ENCODE measurements around the gene ITM2C.

Gene ITM2C

DNA sequence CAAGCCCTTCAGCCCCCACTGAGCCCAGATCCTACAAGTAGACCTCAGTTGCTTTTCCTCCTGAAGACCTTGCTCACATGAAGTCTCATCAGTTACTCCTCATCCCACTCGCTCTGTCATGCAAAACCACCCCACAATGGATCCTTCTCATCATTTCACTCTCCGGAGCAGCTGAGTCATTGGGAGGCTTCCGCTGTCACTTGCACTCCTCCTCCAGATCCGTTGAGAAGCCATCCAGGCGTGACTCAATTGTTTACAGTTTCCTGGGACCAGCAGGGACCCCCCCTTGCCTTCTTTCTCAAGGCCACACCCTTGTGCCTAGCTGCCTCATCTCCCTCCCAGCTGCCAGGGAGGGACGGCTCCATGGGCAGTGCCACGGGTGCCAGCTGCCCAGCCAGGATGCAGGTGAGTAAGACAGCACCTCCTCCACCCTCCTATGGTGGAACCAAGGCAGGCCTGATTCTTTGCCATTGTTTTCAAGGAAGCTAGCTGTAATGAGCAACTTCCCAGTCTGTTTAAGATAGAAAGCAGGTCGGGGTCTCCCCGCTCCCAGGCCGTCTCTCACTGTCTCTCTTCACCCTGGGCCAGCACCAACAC, 44.0 kb downstream of the ITM2C start:
- no peak for TF ChIP-seq GATA2 (IDR thresholded peaks at IDR 0.05; ENCODE audit: low read depth, low read length)
- TF ChIP-seq GATA3 (IDR thresholded peaks at IDR 0.05; ENCODE audit: low read depth, low read length): no peak

DNA sequence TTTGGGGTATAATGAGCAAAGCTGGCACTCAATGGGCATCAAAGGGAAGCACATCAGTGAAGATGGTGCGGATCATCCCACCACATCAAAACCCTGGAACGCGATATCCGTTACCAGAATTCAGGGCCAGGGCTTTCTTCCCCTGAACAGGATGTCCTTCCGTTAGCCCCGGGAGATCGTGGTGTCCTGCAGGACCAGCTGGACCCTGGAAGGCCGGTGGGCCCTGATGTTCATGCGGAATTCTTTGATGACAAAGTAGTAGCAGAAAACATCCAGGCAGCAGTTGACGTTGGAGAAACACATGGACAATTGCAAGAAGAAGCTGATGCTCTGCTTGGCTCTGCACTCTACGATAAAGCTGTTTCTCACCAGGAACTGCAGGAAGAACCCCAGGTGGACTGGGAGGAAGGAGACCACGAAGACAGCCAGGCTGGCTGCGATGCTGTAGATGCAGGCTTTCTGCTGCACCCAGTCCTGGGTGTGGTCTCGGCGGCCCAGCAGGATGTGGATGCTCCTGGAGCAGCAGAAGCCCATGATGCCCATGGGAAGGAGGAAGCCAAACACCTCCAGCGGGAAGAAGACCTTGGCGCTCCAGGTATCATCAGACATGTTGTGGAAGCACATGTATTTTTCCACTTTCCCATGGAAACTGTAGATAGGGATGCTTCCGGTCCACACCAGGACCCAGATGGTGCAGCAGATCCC, 45.3 kb downstream of the ITM2C start:
- no peak for TF ChIP-seq GATA3 (IDR thresholded peaks at IDR 0.05; ENCODE audit: low read depth, low read length)
- TF ChIP-seq GATA2 (IDR thresholded peaks at IDR 0.05; ENCODE audit: low read depth, low read length): no peak

DNA sequence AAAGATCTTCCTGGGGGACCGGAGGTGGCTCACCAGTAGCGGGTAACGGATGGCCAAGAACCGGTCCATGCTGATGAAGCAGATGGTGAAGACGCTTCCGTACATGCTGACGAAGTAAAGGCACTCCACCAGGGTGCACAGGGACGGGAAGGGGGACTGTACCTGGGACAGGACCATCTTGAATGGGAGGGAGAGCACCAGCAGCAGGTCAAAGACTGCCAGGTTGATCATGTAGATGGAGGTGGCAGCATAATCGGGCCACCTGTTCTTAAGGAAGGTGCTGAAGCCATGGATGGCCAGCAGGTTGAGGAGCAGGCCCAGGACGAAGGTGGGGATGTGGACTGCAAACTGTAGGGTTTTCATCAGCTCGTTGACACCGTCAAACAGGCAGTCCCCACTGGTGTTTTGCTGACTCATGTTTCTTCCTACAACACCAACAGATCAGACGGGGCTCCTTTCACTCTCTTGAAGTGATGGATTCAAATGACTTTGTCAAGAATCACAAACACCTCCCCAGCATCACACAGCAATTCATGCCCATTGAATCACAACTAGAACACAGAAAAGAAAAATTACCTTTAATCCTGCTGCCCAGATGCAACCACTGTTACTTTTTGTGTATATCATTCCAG, 45.9 kb downstream of the ITM2C start:
- TF ChIP-seq GATA2 (IDR thresholded peaks at IDR 0.05; ENCODE audit: low read depth, low read length) (no peak), GATA3 (IDR thresholded peaks at IDR 0.05; ENCODE audit: low read depth, low read length) (no peak)

DNA sequence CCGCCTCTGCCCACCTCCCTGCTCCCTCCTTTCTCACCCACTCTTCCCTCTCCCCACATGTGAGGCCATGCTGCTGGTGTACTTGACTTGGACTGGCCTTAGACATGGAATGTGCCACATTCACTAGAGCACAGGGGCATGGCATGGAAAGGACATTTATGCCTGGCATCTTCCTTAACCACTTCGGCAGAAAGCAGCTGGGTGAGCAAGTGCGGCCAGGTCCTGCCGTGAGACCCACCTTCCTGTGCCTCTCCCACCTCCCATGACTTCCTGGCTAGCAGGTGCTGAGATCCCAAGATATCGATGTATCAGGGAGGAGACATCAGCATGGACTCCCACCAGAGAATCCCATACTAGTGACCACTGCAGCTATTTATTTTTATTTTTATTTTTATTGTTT, 47.3 kb downstream of the ITM2C start:
- TF ChIP-seq GATA3 (IDR thresholded peaks at IDR 0.05; ENCODE audit: low read depth, low read length): no peak
- no peak for TF ChIP-seq GATA2 (IDR thresholded peaks at IDR 0.05; ENCODE audit: low read depth, low read length)

DNA sequence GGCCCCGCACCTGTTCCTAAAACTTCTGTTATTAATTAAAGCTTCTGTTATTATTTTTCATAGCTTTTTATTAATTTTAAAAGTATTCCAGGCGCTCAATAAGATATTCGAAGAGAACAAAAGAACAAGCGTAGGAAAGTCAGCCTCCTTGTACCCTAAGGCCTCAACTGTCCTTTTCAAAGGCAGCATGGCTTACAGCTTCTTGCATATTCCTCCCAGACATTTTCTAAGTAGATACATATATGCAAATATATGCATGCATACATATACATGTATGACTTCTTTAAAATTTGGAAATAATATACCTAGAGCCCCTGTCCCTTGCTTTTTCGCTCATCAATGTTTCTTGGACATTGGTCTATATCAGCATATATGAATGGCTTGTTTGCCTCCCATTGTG, 48.0 kb downstream of the ITM2C start:
- TF ChIP-seq GATA3 (IDR thresholded peaks at IDR 0.05; ENCODE audit: low read depth, low read length) (no peak), GATA2 (IDR thresholded peaks at IDR 0.05; ENCODE audit: low read depth, low read length) (no peak)

DNA sequence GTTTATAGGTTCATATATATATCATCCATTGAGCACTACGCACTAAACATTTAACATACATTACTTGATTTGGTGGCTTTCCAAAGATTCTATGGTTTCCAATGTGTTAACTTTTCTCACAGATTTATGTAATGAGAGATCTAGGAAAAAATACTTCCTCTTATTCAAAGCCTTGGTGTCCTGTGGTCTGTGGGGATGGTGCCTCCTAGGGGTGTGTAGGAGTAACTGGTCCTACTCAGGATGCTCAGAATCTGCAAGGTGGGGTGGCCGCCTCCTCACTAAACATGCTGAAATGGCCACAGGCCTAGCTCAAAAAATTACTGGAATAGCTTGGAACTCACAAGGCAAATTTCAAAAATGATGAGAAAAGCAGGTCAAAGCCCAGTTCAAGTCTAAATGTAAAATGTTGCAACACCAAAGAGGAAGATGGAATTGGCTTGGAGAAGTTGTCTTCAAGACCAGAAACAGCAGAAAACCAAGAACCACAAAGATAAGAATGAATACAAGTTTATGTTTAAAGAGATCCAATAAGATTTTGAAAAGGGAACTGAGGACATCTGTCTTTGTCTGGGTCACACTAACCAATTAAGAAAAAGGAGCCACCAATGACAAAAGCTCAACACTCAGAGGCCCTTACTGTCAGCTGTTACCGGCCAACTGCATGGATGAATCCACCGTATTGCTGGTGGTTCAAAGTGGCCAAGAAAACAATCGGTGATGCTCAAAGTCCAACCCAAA, 48.8 kb downstream of the ITM2C start:
- TF ChIP-seq GATA3 (IDR thresholded peaks at IDR 0.05; ENCODE audit: low read depth, low read length): no peak
- no peak for TF ChIP-seq GATA2 (IDR thresholded peaks at IDR 0.05; ENCODE audit: low read depth, low read length)

DNA sequence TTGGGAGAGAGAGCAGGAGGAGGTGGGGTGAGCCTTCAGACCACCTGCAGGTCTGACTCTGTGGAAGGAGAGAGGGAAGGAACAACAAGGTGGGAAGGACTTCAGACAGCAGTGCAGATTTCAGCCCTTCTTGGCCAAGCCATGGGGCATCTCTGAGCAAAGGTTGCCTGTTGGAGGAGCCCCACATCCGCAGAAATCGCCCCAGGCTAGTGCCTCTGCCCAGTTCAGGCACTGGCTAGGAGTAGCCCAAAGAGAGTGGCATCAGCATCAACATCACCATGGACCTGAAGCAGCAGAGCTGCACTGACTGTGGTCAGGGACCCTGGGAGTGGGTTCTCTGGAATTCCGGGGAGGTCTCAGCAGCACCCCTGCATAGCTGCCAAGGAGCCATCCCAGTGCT, 50.1 kb downstream of the ITM2C start:
- TF ChIP-seq GATA2 (IDR thresholded peaks at IDR 0.05; ENCODE audit: low read depth, low read length): no peak
- no peak for TF ChIP-seq GATA3 (IDR thresholded peaks at IDR 0.05; ENCODE audit: low read depth, low read length)

DNA sequence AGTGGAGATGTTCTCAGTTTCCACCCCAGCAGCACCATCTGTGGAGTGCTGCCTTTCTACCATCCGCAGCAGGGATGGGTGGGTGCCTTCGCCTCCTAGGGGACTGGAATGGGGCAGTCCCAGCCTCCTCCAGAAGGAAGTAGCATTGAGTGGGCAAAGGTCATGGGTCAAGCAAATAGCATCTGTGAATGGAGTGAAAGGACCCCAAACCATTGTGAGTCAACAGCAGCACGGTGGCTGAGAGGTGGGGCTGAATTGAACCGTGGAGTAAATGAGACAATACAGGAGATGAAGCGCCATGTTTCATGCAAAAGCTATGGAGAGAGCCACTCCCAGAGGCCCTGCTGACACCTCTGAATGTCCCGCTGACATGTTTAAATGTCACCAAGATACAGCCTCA, 50.6 kb downstream of the ITM2C start:
- no peak for TF ChIP-seq GATA3 (IDR thresholded peaks at IDR 0.05; ENCODE audit: low read depth, low read length)
- no peak for TF ChIP-seq GATA2 (IDR thresholded peaks at IDR 0.05; ENCODE audit: low read depth, low read length)

DNA sequence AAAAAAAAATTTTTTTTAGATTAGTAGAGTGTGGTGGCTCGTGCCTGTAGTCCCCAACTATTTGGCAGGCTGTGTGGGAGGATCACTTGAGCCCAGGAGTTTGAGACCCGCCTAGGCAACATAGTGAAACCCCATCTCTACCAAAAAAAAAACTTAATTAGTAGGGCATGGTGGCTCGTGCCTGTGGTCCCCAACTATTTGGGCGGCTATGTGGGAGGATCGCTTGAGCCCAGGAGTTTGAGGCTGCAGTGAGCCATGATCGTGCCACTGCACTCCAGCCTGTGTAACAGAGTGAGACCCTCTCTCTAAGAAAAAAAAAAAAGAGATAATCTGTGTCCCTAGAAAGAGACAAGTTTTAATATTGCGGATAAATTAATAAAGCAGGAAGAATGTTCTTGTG, 51.5 kb downstream of the ITM2C start:
- TF ChIP-seq GATA3 (IDR thresholded peaks at IDR 0.05; ENCODE audit: low read depth, low read length): no peak
- no peak for TF ChIP-seq GATA2 (IDR thresholded peaks at IDR 0.05; ENCODE audit: low read depth, low read length)

DNA sequence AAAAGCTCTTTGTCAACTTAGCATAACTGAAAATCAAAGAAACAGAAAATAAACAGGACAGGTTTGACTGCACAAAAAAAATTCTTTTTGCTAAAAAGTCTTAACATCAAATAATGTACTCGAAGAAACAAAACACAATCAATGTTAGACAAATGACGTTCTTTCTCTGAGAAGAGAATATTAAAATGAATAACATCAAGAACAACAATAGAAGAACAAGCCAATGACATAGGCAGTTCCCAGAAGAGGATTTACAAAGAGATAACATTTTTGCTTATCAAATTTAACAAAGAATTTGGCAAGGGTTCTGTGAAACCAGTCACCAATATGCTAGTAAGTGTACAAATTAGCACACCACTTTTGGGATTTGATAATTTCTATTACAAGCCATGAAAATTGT, 54.5 kb downstream of the ITM2C start:
- TF ChIP-seq GATA3 (IDR thresholded peaks at IDR 0.05; ENCODE audit: low read depth, low read length) (no peak), GATA2 (IDR thresholded peaks at IDR 0.05; ENCODE audit: low read depth, low read length) (no peak)

DNA sequence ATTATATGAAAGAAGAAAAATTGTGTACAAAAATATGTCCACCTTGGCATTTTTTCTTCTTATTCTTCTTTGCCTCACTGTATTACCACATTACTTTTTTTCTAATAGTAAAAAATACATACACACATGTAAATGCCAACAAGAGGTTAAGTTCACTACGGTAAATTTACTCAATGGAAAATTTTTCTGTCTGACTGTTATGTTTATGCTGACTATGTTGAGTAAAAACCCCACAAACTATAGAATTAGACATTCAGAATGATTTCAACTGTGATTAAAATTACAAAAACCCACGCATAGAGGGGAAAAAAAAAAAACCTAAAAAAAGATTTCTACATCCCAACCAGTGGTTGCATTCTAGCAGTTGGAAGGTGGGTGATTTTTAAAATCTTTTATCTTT, 54.9 kb downstream of the ITM2C start:
- TF ChIP-seq GATA2 (IDR thresholded peaks at IDR 0.05; ENCODE audit: low read depth, low read length): no peak
- no peak for TF ChIP-seq GATA3 (IDR thresholded peaks at IDR 0.05; ENCODE audit: low read depth, low read length)

DNA sequence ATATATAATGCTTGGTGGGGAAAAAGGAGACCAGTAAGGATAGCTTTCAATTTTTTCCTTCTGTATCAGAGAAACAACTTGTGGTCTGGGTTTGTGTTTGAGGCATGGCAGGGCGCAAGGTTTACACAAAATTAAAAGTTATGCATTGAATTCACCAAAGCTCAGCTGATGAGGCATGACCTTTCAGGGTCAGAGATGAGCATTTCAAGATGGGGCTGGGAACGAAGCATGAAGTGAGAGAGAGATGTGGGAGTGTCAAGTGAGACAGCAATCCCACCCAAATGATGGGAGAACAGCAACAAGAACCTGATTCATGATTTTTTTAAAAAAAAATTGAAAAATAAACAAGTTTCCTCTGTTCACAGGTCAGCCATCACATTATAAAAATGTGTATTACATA, 55.4 kb downstream of the ITM2C start:
- TF ChIP-seq GATA2 (IDR thresholded peaks at IDR 0.05; ENCODE audit: low read depth, low read length) (no peak), GATA3 (IDR thresholded peaks at IDR 0.05; ENCODE audit: low read depth, low read length) (no peak)

DNA sequence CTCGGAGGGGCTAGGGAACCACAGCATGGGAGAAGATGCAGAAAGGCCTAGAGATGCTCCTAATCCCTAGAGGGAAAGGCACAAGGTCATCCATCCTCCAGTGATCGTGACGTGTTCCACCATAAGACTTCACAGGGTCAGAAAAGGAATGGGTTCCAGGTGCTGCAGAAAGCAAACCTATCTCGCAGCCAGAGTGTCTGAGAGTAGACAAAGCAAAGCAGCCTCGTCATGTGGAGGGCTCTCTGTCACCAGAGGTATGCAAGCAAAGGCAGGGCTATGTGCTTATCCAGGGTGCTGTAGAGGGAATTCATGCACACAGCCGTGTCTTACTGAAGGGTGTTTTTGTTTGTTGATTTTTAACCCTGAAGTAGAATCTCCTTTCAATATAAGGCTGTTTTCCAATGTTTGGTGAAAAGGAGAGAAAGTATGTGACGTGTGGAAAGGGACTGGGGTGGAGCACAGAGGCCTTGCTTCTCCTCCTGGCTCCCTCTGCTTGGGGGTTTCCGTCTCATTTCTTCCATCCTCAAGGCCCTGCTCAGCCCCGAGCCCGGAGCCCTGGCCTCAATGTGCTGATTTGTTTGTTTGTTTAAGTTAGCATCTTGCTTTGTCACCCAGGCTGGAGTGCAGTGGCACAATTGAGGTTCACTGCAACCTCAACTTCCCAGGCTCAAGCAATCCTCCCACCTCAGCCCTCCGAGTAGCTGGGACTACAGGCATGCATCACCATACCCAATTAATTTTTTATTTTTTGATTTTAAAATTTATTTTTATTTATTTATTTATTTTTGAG, 57.3 kb downstream of the ITM2C start:
- TF ChIP-seq GATA2 (IDR thresholded peaks at IDR 0.05; ENCODE audit: low read depth, low read length): no peak
- no peak for TF ChIP-seq GATA3 (IDR thresholded peaks at IDR 0.05; ENCODE audit: low read depth, low read length)

All from SH-SY5Y (cell line).